Measurements from ENCODE around the gene BYSL. TPM values are rescaled to one million over a fixed set of nuclear protein-coding genes. Genes with fewer than 3 reads are reported as not detected.

The BYSL gene
- polyA plus RNA-seq, 1 donor from 2014 or later: 19.8 TPM

GRCh38 chr6:41941280-41942066 lies 20.2 kb downstream of the BYSL start, which contains the start of gene CCND3:
TSS of gene CCND3 (minus strand) at chr6:41941808. CDS start at chr6:41941649, 159 bp downstream.
- peak within 1 kb of the TSS; percentile 44 for H3K27ac ChIP-seq (ENCODE audit: low read length)
- peak within 1 kb of the TSS; percentile 70 for H3K9ac ChIP-seq (ENCODE audit: low read length)
- H3K9me2 ChIP-seq (ENCODE audit: insufficient read depth, low read length): no peaks in the 10 kb centered on the region
- H4K20me1 ChIP-seq (ENCODE audit: insufficient read depth): no peaks in the 10 kb centered on the region
- H3K79me2 ChIP-seq (replicated peaks; ENCODE audit: insufficient read depth, low read length): no peaks in the 10 kb centered on the region
- H3K9me3 ChIP-seq (ENCODE audit: low read length): no peaks in the 10 kb centered on the region
- H3K4me2 ChIP-seq (ENCODE audit: low read length): peak within 1 kb of the TSS; percentile 76
- peak within 1 kb of the TSS; percentile 53 for H2AFZ ChIP-seq (ENCODE audit: low read depth, low read length)
- H3K27me3 ChIP-seq (ENCODE audit: insufficient read depth, low read depth, low read length): no peaks in the 10 kb centered on the region
- H3K4me3 ChIP-seq (ENCODE audit: low read length): peak within 1 kb of the TSS; percentile 80
- no peaks in the 10 kb centered on the region for H3K36me3 ChIP-seq (ENCODE audit: insufficient read depth, low read length)
- TF ChIP-seq RAD21 (conservative IDR thresholded peaks at IDR 0.05): peak; percentile 25
- no peak for TF ChIP-seq EZH2 (IDR thresholded peaks at IDR 0.05; ENCODE audit: borderline replicate concordance, insufficient read depth, low read length, poor library complexity, severe bottlenecking)
- TF ChIP-seq, protein P1, sequence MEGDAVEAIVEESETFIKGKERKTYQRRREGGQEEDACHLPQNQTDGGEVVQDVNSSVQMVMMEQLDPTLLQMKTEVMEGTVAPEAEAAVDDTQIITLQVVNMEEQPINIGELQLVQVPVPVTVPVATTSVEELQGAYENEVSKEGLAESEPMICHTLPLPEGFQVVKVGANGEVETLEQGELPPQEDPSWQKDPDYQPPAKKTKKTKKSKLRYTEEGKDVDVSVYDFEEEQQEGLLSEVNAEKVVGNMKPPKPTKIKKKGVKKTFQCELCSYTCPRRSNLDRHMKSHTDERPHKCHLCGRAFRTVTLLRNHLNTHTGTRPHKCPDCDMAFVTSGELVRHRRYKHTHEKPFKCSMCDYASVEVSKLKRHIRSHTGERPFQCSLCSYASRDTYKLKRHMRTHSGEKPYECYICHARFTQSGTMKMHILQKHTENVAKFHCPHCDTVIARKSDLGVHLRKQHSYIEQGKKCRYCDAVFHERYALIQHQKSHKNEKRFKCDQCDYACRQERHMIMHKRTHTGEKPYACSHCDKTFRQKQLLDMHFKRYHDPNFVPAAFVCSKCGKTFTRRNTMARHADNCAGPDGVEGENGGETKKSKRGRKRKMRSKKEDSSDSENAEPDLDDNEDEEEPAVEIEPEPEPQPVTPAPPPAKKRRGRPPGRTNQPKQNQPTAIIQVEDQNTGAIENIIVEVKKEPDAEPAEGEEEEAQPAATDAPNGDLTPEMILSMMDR (IDR thresholded peaks at IDR 0.05; ENCODE audit: poor library complexity, severe bottlenecking): peak; percentile 41
- peak; percentile 90 for TF ChIP-seq MXI1 (conservative IDR thresholded peaks at IDR 0.05; ENCODE audit: poor library complexity, severe bottlenecking)
- TF ChIP-seq POLR2AphosphoS5 (IDR thresholded peaks at IDR 0.05): peak; percentile 54
- TF ChIP-seq SMC3 (conservative IDR thresholded peaks at IDR 0.05; ENCODE audit: poor library complexity): peak; percentile 40
- peak; percentile 32 for TF ChIP-seq EP300 (conservative IDR thresholded peaks at IDR 0.05; ENCODE audit: poor library complexity, severe bottlenecking)
- no peak for TF ChIP-seq REST (IDR thresholded peaks at IDR 0.05; ENCODE audit: borderline replicate concordance)
- peak; percentile 51 for TF ChIP-seq TAF1 (IDR thresholded peaks at IDR 0.05; ENCODE audit: low read depth)
- H3F3A ChIP-seq (ENCODE audit: insufficient read depth, low read length, poor library complexity, severe bottlenecking): no peaks in the 10 kb centered on the region

DNA sequence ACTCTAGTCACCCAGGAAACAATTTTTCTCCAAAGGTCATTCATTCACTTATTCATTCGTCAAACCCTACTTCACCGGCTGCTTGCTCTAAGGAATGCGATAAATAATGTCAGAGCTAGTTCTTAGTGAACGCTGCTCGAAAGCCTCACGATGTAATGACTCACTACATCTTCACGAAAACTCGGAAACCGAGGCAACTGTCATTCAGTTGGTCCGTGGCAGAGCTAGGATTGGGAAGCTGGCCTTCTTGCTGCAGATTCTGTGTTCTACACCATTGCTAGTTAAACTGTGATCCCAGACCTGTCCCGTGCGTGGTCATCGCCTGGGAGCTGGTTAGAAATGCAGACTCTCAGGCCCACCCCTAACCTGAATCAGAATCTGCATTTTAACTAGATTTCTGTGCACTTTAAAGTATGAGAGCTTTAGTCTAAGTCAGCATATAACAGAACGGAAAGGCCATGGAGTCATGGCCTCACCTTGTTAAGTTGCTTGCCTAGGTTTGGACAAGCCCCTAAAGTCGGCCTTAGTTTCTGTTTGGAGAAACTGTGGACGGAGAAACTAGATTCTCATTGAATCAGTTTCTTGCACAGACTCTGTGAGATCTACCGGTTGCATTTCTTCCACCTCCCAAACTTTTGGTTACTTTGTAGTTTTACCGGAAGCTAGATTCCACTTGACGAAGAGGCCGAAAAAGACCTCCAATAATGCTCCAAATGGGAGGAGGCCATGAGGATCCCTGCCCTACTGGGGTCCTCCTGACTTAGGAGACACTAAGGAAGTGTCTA lies 21.0 kb downstream of the BYSL start:
- Histone ChIP-seq H3K4me3 (ENCODE audit: low read length) (peak overlapping the region; percentile 80), H4K20me1 (ENCODE audit: insufficient read depth) (no peaks in the 10 kb centered on the region), H2AFZ (ENCODE audit: low read depth, low read length) (peak overlapping the region; percentile 53), H3K27me3 (ENCODE audit: insufficient read depth, low read depth, low read length) (no peaks in the 10 kb centered on the region), H3F3A (ENCODE audit: insufficient read depth, low read length, poor library complexity, severe bottlenecking) (no peaks in the 10 kb centered on the region), H3K36me3 (ENCODE audit: insufficient read depth, low read length) (no peaks in the 10 kb centered on the region), H3K4me2 (ENCODE audit: low read length) (peak overlapping the region; percentile 46), H3K9me2 (ENCODE audit: insufficient read depth, low read length) (no peaks in the 10 kb centered on the region), H3K9ac (ENCODE audit: low read length) (peak overlapping the region; percentile 70), H3K9me3 (ENCODE audit: low read length) (no peaks in the 10 kb centered on the region), H3K79me2 (replicated peaks; ENCODE audit: insufficient read depth, low read length) (no peaks in the 10 kb centered on the region), H3K27ac (ENCODE audit: low read length) (no peak overlapping the region)
- TF ChIP-seq TAF1 (IDR thresholded peaks at IDR 0.05; ENCODE audit: low read depth) (no peak), RAD21 (conservative IDR thresholded peaks at IDR 0.05) (no peak), SMC3 (conservative IDR thresholded peaks at IDR 0.05; ENCODE audit: poor library complexity) (no peak), EZH2 (IDR thresholded peaks at IDR 0.05; ENCODE audit: borderline replicate concordance, insufficient read depth, low read length, poor library complexity, severe bottlenecking) (no peak), REST (IDR thresholded peaks at IDR 0.05; ENCODE audit: borderline replicate concordance) (no peak), EP300 (conservative IDR thresholded peaks at IDR 0.05; ENCODE audit: poor library complexity, severe bottlenecking) (no peak), POLR2AphosphoS5 (IDR thresholded peaks at IDR 0.05) (no peak), MXI1 (conservative IDR thresholded peaks at IDR 0.05; ENCODE audit: poor library complexity, severe bottlenecking) (no peak)
- TF ChIP-seq, protein P1 (IDR thresholded peaks at IDR 0.05; ENCODE audit: poor library complexity, severe bottlenecking): no peak
